Endometrium (tissue), 2 donors: ENCODE results near the gene PDXP.
"Not testable (repeated sequence)": the region's sequence is repeated elsewhere in the genome, so short reads cannot be mapped to it uniquely, and the experiment has no call there.

Experiments
- FAIRE-seq: peaks from 2 replicates; lab custom pipeline; 2012; peaks lifted over from hg19 to GRCh38; lab: Jason Lieb, UNC
- donor health status: control.
- donor health status: control.

Gene PDXP

DNA sequence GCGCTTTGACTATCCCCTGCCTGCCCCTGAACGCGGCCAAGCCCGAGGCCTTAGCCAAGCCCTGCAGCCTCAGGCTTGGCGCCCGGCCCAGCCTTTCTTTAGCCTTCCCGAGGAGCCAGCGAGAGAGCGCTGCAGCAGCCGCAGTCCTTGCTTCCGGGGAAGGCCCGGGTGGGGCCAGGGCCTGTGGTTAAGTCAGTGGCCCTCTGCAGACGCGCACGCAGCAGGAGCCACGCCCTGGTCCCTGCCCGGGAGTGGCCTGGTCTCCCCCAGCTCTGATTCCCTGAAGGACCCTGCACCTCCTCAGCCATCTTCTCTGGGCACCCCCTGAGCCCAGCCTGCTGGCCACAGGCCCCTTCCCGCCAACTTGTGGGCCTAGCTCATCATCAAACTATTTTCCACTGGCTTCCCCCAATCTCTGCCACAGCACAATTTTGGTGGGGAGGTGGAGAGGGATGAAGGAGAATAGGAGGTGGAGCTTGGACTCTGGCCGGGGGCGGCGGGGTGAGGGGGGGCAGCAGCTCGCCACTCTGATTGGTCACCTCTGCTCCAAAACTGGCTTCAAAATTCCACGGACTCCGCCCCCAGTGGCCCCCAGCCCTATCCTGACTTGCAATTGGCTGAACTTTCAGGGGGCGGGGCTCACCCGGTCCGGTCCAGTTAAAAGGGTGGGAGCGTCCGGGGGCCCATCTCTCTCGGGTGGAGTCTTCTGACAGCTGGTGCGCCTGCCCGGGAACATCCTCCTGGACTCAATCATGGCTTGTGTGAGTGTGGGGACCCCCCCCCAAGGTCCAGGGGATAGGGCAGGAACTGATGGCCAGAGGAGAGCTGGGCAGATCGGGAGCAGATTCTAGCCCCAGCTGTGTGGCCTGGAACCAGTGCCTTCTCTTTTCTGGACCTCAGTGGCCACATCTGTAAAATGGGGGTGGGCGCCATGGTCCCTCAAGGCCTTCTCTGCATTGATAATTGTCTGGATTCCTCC lies 16.7 kb downstream of the PDXP start, which contains the start of gene LGALS1:
Gene LGALS1 (plus strand): TSS at position 686 of the 979 bp plus-strand sequence. CDS start 67 bp downstream, at position 753.
- FAIRE-seq: peak; percentile 80

- FAIRE-seq: no peak
Measured at GRCh38 chr22:37675930-37676735, 17.6 kb downstream of the PDXP start.

DNA sequence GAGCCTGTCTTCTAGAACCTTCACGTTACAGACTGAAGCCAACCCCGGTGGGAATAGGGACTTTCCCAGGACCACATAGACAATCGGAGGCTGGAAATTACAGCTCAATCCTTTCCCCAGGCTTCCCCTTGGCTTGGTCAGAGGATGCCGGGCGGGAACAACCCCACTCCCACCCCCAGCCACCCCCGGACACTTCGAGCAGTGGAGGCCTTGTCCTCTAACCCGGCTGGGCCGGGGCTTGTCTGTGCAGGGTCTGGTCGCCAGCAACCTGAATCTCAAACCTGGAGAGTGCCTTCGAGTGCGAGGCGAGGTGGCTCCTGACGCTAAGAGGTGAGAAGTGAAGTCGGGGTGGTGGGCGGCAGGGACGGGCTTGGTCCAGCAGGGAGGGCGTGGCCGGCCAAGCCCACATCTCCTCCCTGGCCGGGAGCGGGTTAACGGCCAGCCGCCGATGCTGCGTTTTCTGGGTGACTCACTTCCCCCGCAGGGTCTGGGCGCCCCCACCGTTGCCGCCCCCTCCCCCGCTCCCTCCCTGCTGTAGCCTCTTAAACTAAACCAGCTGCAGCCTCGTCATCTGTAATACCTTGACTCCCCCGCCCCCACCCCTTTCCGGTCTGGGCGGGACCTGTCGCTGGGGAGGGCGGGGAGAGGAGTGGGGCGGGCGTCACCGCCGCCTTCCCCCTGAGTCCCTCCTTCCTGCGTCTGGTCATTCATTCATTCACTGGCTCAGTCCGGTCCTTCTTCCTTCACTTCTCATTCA lies 18.4 kb downstream of the PDXP start:
- FAIRE-seq: no peak

DNA sequence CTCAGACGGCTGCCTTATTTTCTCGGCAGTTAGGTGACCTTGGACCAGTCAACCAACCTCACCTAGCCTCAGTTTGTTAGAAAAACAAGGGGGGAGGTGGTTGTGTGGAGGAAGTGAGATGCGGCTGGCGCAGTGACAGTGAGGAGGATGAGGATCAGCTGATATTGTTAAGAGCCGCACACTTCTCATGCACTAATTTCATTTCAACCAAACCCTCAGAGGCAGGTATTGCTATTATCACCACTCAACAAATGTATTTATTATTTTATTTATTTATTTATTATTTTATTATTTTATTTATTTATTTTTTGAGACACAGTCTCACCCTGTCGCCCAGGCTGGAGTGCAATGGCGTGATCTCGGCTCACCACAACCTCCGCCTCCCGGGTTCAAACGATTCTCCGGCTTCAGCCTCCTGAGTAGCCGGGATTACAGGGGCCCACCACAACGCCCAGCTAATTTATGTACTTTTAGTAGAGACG lies 19.0 kb downstream of the PDXP start:
- FAIRE-seq: no peak

GRCh38 chr22:37678372-37678771 lies 19.8 kb downstream of the PDXP start:
- FAIRE-seq: no peak

GRCh38 chr22:37679670-37680069 lies 21.1 kb downstream of the PDXP start:
- FAIRE-seq: no peak

DNA sequence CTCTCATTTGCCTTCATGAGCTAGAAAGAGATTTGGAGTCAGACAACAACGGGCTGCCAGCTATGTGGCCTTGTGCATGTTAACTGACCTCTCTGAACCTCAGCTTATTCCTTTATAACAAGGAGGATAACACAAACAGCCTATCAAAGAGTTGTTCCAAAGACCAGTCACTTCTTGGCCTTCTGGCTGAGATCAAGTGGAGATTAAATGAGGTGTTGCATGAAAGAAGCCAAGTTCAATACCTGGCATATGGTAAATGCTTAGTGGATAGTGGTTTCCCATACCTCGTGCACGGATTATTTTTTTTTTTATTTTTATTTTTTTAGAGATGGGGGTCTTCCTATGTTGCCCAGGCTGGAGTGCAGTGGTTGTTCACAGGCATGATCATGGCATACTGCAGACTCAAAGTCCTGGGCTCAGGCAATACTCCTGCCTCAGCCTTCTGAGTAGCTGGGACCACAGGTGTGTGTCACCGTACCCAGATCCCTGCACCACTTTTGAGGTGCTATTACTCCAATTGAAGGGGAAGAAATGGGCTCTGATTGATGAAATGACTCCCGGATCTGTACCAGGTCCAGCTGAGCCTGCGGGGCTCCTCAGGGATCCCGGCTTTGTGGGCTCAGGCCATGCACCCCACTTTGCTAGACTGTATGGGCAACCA lies 21.8 kb downstream of the PDXP start:
- FAIRE-seq: no peak

GRCh38 chr22:37681001-37681424 lies 22.5 kb downstream of the PDXP start:
- FAIRE-seq: no peak

- no peak for FAIRE-seq
Measured at GRCh38 chr22:37681556-37682049, 23.1 kb downstream of the PDXP start.

DNA sequence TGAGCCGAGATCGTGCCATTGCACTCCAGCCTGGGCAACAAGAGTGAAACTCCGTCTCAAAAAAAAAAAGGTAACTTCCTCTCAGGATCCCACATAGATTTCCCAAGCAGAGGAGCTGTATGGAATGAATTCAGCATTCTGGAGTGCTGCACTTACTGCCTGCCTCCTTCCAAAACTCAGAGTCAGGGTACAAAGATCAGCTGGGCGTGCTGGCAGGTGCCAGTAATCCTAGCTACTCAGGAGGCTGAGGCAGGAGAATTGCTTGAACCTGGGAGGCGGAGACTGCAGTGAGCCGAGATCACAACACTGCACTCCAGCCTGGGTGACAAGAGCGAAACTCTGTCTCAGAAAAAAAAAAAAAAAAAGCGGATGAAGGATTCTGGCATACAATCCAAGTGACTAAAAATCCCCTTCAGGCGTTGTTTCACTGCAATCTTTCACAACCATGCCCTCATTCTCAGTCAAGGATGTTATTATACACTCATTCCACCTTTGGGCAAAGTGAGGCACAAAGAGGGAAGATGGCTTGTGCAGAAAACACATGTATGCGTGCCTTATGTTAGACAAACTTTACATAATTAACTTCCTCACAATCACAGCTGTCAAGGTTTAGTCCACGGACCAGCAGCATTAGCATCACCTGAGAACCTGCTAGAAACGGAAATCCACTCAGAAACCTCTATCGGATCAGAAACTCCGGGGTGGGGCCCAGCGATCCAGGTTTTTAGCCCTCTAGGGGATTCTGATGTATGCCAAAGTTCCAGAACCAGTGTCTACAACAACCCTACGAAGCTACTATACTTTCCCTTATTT lies 26.5 kb downstream of the PDXP start:
- no peak for FAIRE-seq

DNA sequence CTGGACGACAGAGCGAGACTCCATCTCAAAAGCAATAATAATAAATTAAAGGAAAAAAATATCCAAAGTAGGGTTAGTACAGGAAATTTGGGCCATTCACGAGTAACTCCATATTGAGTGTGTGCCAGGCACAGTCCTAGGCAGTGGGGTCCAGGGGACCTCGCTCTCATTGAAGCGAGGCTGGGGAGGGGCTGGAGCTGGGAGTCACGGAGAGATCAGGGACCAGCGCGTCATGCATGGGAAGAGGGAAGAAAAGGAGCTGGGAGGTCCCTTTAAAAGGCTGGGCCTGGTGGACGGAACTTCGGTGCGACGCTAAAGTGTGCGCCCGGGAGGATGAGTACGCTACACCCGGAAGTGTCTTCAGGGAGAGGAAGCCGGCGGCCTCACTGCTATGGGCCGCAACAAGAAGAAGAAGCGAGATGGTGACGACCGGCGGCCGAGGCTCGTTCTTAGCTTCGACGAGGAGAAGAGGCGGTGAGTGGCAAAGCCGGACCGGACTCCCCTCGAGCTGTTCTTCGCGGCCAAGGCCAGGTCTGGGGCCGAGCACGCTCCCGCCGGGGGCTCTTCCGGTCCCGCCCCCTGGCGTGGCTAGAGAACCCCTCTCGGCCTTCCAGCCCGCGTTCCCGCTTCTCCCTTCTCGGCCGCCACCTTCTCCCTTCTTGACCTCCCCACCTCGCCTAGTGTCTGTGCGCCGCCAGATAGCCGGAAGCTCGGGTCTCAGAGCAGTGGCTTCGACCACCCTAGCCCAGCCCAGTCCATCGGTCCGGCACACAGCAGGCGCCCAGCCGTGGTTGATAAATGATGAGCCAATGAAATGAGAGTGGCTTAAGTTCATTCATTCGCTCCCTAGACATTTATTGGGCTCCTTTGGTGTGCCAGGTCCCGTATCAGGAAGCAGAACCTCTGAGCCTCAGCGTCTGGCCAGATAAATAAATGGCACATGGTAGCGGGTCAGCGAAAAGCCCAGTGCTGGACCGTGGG lies 27.8 kb downstream of the PDXP start, which contains the start of gene NOL12:
Gene NOL12 (plus strand): TSS at position 342 of the 981 bp plus-strand sequence. CDS start 50 bp downstream, at position 392.
- FAIRE-seq: no peak

DNA sequence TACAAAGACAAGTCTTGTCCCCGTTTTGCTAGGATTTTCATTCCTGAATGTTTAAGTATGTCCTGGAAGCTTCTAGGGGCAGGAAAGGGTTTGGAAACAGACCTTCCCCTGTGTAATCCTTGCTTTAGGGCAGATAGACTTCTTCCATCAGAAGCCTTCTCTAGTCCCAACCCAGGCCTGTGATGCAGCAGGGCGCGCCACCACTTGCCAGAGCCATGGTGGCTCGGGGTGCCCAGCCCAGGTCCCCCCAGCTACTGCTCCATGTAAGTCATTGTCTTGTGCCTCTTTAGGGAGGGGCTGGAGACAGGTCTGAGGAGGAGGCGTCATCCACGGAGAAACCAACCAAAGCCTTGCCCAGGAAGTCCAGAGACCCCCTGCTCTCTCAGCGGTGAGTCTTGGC lies 31.9 kb downstream of the PDXP start:
- FAIRE-seq: no peak

- no peak for FAIRE-seq
Measured at GRCh38 chr22:37690901-37691504, 32.5 kb downstream of the PDXP start.

DNA sequence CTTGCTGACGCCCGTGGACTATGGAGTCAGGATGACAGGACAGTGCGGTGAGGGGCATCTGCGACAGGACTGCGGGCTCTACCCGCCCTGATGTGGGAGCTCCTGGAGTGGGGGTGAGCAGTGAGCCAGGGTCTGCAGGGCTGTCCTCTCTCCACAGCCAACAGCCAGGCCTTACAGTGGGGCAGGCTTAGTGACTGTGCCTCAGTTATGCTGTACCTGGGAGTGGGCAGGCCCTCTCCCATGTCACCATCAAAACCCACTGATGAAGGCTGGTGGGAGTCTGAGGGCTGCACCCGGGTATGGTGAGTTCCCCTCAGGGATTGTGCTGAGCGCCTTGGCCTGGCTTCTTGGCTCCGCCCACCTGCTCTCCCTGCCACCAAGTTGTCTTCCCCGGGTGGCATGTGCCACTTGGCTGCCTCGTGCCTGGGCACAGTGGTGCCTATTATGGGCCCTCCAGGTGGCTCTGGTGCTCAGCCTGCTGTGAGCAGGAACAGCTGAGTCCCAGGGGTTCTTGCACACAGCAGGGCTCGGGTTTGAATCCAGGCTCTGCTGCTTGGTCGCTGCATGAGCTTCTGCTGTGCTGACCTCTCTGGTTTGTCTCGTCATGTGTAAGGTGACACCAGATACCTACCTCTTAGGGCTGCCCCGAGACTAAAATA lies 34.2 kb downstream of the PDXP start:
- no peak for FAIRE-seq

DNA sequence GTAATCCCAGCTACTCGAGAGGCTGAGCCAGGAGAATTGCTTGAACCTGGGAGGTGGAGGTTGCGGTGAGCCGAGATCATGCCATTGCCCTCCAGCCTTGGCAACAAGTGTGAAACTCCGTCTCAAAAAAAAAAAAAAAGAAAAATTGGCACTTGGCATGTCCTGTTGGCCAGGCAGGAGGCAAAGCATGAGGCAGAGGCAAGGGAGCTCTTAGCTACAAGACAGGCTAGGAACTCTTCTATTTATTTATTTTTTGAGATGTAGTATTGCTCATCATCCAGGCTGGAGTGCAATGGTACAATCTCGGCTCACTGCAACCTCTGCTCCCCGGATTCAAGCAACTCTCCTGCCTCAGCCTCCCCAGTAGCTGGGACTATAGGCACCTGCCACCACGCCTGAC lies 35.6 kb downstream of the PDXP start:
- not testable (repeated sequence) for FAIRE-seq

DNA sequence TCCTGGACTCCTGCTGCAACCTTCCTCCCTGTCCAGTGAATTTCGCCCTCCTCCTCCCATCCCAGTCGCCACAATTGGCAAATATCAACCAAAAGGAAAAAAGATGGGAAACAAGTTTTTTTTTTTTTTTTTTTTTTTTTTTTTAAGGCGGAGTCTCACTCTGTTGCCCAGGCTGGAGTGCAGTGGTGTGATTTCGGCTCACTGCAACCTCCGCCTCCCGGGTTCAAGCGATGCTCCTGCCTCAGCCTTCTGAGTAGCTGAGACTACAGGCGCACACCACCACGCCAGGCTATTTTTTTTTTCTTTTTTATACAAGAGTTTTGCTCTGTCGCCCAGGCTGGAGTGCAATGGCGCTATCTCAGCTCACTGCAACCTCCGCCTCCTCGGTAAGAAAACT lies 37.7 kb downstream of the PDXP start:
- FAIRE-seq: not testable (repeated sequence)

- peak; percentile 88 for FAIRE-seq
Measured at GRCh38 chr22:37696657-37697537, 38.4 kb downstream of the PDXP start, which contains the start of gene TRIOBP. Gene TRIOBP, plus strand, starts transcription at chr22:37697048. Its CDS starts 4,318 bp downstream, at chr22:37701366.
